Suprapubic skin (tissue), 3 donors: ENCODE data around the gene PPP1R36.

Source experiments
- CTCF ChIP-seq, 2 donors: fragments of 200-600 bp in 1 of 2; fragments of 450-650 bp in 1 of 2; sonication (generic) in 1 of 2; IDR thresholded peaks; one replicate each; pipeline ENCODE4 v1.5.1; 2016 to 2019; ENCODE audit warnings: antibody characterized with exemption in 2 of 2, mild to moderate bottlenecking in 1 of 2, moderate library complexity in 1 of 2
- POLR2A ChIP-seq, 2 donors: fragments of 450-650 bp; IDR thresholded peaks; one replicate each; pipeline ENCODE4 v1.6.1; 2017; ENCODE audit warnings: antibody characterized with exemption in 2 of 2, mild to moderate bottlenecking in 2 of 2, moderate library complexity in 2 of 2

GRCh38 chr14:64611358-64612020 lies 61.7 kb downstream of the PPP1R36 start:
- TF ChIP-seq POLR2A (IDR thresholded peaks at IDR 0.05) (no peak), CTCF (IDR thresholded peaks at IDR 0.05) (no peak)
